Measurements from ENCODE around the gene NPSR1. TPM values are rescaled to one million over a fixed set of nuclear protein-coding genes. Genes with fewer than 3 reads are reported as not detected.

Gene NPSR1
- polyA plus RNA-seq, 1 of the 3 experiments (the other 2 are of a cell fraction), result not detected

GRCh38 chr7:34652809-34653208 lies 5.2 kb upstream of the NPSR1 start:
- POLR2A ChIA-PET, result no interaction called here
- CTCF ChIA-PET, result interaction anchor here (1.9 kb wide), 1 partner anchor 10 kb away, joined by 6 read pairs; no protein-coding TSS in a partner anchor
- H3K4me2 ChIP-seq, result peak overlapping the region; percentile 24; the same call in 1 of the 2 replicates
- no peaks in the 10 kb centered on the region for H3K36me3 ChIP-seq (replicated peaks in 1 of 2; ENCODE audit: control insufficient read depth in 1 of 2, insufficient read depth in 2 of 2, low read length in 1 of 2)
- no peak overlapping the region for H3K4me3 ChIP-seq (ENCODE audit: low read depth in 2 of 2, low read length in 1 of 2)
- H3K9ac ChIP-seq, result no peak overlapping the region
- TF ChIP-seq SMC3 (IDR thresholded peaks at IDR 0.05; ENCODE audit: low read depth, low read length) (no peak), MEF2A (IDR thresholded peaks at IDR 0.05; ENCODE audit: borderline replicate concordance, low read depth) (no peak), TAF1 (IDR thresholded peaks at IDR 0.05; ENCODE audit: borderline replicate concordance, low read depth, low read length) (no peak), MAX (IDR thresholded peaks at IDR 0.05; ENCODE audit: low read depth) (no peak), PBX3 (IDR thresholded peaks at IDR 0.05) (no peak), RXRA (IDR thresholded peaks at IDR 0.05; ENCODE audit: borderline replicate concordance, low read depth) (no peak), RAD21 (IDR thresholded peaks at IDR 0.05; ENCODE audit: low read length) (no peak), EZH2phosphoT487 (IDR thresholded peaks at IDR 0.05; ENCODE audit: borderline replicate concordance, low read depth) (no peak), TCF12 (IDR thresholded peaks at IDR 0.05) (no peak)
- no peak overlapping the region for H3K27ac ChIP-seq (ENCODE audit: low read depth in 2 of 2, low read length in 1 of 2)
- peaks cover 8% of the 10 kb centered on the region for H3K27me3 ChIP-seq (ENCODE audit: insufficient read depth)
- H3K79me2 ChIP-seq (ENCODE audit: insufficient read depth), result no peaks in the 10 kb centered on the region
- no peak for DNase-seq
- no peaks in the 10 kb centered on the region for H3F3A ChIP-seq (replicated peaks; ENCODE audit: insufficient read depth)
- 6% methylated on average over 4 of the region's 4 CpGs for WGBS (ENCODE audit: low lambda C conversion rate)
- H4K20me1 ChIP-seq (ENCODE audit: insufficient read depth), result no peaks in the 10 kb centered on the region
- H2AFZ ChIP-seq (ENCODE audit: low read depth), result no peak overlapping the region; the same call in 1 of the 2 replicates
- no peaks in the 10 kb centered on the region for H3K4me1 ChIP-seq (ENCODE audit: control insufficient read depth in 1 of 2, insufficient read depth in 2 of 2, low read depth in 1 of 2, low read length in 1 of 2)
- no peaks in the 10 kb centered on the region for H3K9me3 ChIP-seq
- 0 out of 2 replicates have a peak, but pooled peaks cover 3% of the 10 kb centered on the region for H3K9me2 ChIP-seq

GRCh38 chr7:34653787-34654186 lies 4.2 kb upstream of the NPSR1 start:
- Histone ChIP-seq H3K36me3 (replicated peaks in 1 of 2; ENCODE audit: control insufficient read depth in 1 of 2, insufficient read depth in 2 of 2, low read length in 1 of 2) (no peaks in the 10 kb centered on the region), H3K9me3 (no peaks in the 10 kb centered on the region), H3K79me2 (ENCODE audit: insufficient read depth) (no peaks in the 10 kb centered on the region), H3K27ac (ENCODE audit: low read depth in 2 of 2, low read length in 1 of 2) (no peak overlapping the region), H2AFZ (ENCODE audit: low read depth) (no peak overlapping the region), H3K4me1 (ENCODE audit: control insufficient read depth in 1 of 2, insufficient read depth in 2 of 2, low read depth in 1 of 2, low read length in 1 of 2) (no peaks in the 10 kb centered on the region), H4K20me1 (ENCODE audit: insufficient read depth) (no peaks in the 10 kb centered on the region), H3K27me3 (ENCODE audit: insufficient read depth) (peaks cover 16% of the 10 kb centered on the region), H3K4me3 (ENCODE audit: low read depth in 2 of 2, low read length in 1 of 2) (no peak overlapping the region), H3F3A (replicated peaks; ENCODE audit: insufficient read depth) (no peaks in the 10 kb centered on the region), H3K9me2 (0 out of 2 replicates have a peak, but pooled peaks cover 3% of the 10 kb centered on the region), H3K9ac (no peak overlapping the region), H3K4me2 (no peak overlapping the region)
- TF ChIP-seq GABPA (IDR thresholded peaks at IDR 0.05; ENCODE audit: low read depth), result no peak
- TF ChIP-seq EP300 (IDR thresholded peaks at IDR 0.05; ENCODE audit: borderline replicate concordance in 1 of 2, low read depth in 1 of 2, low read length in 1 of 2), result no peak
- no peak for TF ChIP-seq CHD2 (IDR thresholded peaks at IDR 0.05; ENCODE audit: low read length, partially characterized antibody)
- 13% methylated on average over 1 of the region's 1 CpG for WGBS (ENCODE audit: low lambda C conversion rate)
- DNase-seq, result no peak
- ChIA-PET POLR2A (no interaction called here), CTCF (no interaction called here)

GRCh38 chr7:34655384-34655783 lies 2.6 kb upstream of the NPSR1 start:
- no peak for TF ChIP-seq MEF2A (IDR thresholded peaks at IDR 0.05; ENCODE audit: borderline replicate concordance, low read depth)
- TF ChIP-seq IRF3 (IDR thresholded peaks at IDR 0.05; ENCODE audit: low read depth, low read length), result no peak
- TF ChIP-seq JUND (IDR thresholded peaks at IDR 0.05), result no peak
- TF ChIP-seq RAD21 (IDR thresholded peaks at IDR 0.05; ENCODE audit: low read length), result no peak
- no peak for TF ChIP-seq EZH2phosphoT487 (IDR thresholded peaks at IDR 0.05; ENCODE audit: borderline replicate concordance, low read depth)
- no peak for TF ChIP-seq NRF1 (IDR thresholded peaks at IDR 0.05; ENCODE audit: low read depth, low read length)
- TF ChIP-seq TCF12 (IDR thresholded peaks at IDR 0.05), result no peak
- no peak for TF ChIP-seq MXI1 (IDR thresholded peaks at IDR 0.05; ENCODE audit: low read depth, low read length)
- no peak for TF ChIP-seq PBX3 (IDR thresholded peaks at IDR 0.05)
- TF ChIP-seq SIN3A (IDR thresholded peaks at IDR 0.05; ENCODE audit: borderline replicate concordance, low read depth, low read length), result no peak
- no peak for TF ChIP-seq TEAD4 (IDR thresholded peaks at IDR 0.05; ENCODE audit: borderline replicate concordance, insufficient read depth)
- TF ChIP-seq MAX (IDR thresholded peaks at IDR 0.05; ENCODE audit: low read depth), result no peak
- TF ChIP-seq FOXM1 (IDR thresholded peaks at IDR 0.05; ENCODE audit: low read depth), result no peak
- TF ChIP-seq ELF1 (IDR thresholded peaks at IDR 0.05), result no peak
- Histone ChIP-seq H2AFZ (ENCODE audit: low read depth) (no peak overlapping the region), H3K4me3 (ENCODE audit: low read depth in 2 of 2, low read length in 1 of 2) (no peak overlapping the region), H3K27me3 (ENCODE audit: insufficient read depth) (peaks cover 16% of the 10 kb centered on the region), H3K9me3 (no peaks in the 10 kb centered on the region), H3K36me3 (replicated peaks in 1 of 2; ENCODE audit: control insufficient read depth in 1 of 2, insufficient read depth in 2 of 2, low read length in 1 of 2) (no peaks in the 10 kb centered on the region), H3K27ac (ENCODE audit: low read depth in 2 of 2, low read length in 1 of 2) (no peak overlapping the region), H3K9ac (no peak overlapping the region), H3F3A (replicated peaks; ENCODE audit: insufficient read depth) (no peaks in the 10 kb centered on the region), H3K4me1 (ENCODE audit: control insufficient read depth in 1 of 2, insufficient read depth in 2 of 2, low read depth in 1 of 2, low read length in 1 of 2) (no peaks in the 10 kb centered on the region), H3K79me2 (ENCODE audit: insufficient read depth) (no peaks in the 10 kb centered on the region), H4K20me1 (ENCODE audit: insufficient read depth) (no peaks in the 10 kb centered on the region), H3K9me2 (no peaks in the 10 kb centered on the region), H3K4me2 (no peak overlapping the region)
- CTCF ChIA-PET, result no interaction called here
- POLR2A ChIA-PET, result no interaction called here
- 19% methylated on average over 1 of the region's 1 CpG for WGBS (ENCODE audit: low lambda C conversion rate)
- no peak for DNase-seq

All from SK-N-SH (cell line).